Skin of body (tissue), 2 donors: ENCODE data around the gene RAB31. TPM values are rescaled to one million over a fixed set of nuclear protein-coding genes. Genes with fewer than 3 reads are reported as not detected.
A peak's percentile ranks its signal among the peaks of the same experiment; 100 is the strongest.
"Not testable (repeated sequence)": the region's sequence is repeated elsewhere in the genome, so short reads cannot be mapped to it uniquely, and the experiment has no call there.

Experiments
- DNase-seq: peaks from one replicate; lab custom pipeline; 2025; lab: John Stamatoyannopoulos, UW
- total RNA-seq: library from RNA; depleted of rRNA; stranded (reverse); fragments of >200 nt; gene quantifications from one replicate; pipeline ENCODE4 v1.2.3, GENCODE V29; 2014

The RAB31 gene
- total RNA-seq, 1 donor from 2014 or later, result 31.1 TPM

GRCh38 chr18:9884532-9885140 lies 176.5 kb downstream of the RAB31 start:
- DNase-seq, result no peak

GRCh38 chr18:9885170-9886004 lies 177.3 kb downstream of the RAB31 start, which contains the start of gene TXNDC2:
Gene TXNDC2 (plus strand): TSS chr18:9885973. CDS start chr18:9886681, 708 bp downstream.
- DNase-seq, result no peak

- no peak for DNase-seq
These were observed 177.9 kb downstream of the RAB31 start for GRCh38 chr18:9886005-9886348.

- no peak for DNase-seq
These were observed 179.9 kb downstream of the RAB31 start for GRCh38 chr18:9887992-9888391.

- DNase-seq, result peak; percentile 20
These were observed 182.1 kb downstream of the RAB31 start for GRCh38 chr18:9890196-9890595.

GRCh38 chr18:9890957-9891356 lies 182.9 kb downstream of the RAB31 start:
- DNase-seq, result no peak

GRCh38 chr18:9891515-9891914 lies 183.4 kb downstream of the RAB31 start:
- not testable (repeated sequence) for DNase-seq

GRCh38 chr18:9894454-9895068 lies 186.5 kb downstream of the RAB31 start:
- no peak for DNase-seq

- no peak for DNase-seq
These were observed 189.0 kb downstream of the RAB31 start for GRCh38 chr18:9897129-9897528.

GRCh38 chr18:9897787-9898291 lies 189.7 kb downstream of the RAB31 start:
- not testable (repeated sequence) for DNase-seq

- no peak for DNase-seq
These were observed 190.9 kb downstream of the RAB31 start for GRCh38 chr18:9898792-9899549.

GRCh38 chr18:9899550-9899930 lies 191.4 kb downstream of the RAB31 start:
- DNase-seq, result not testable (repeated sequence)

- no peak for DNase-seq
These were observed 192.6 kb downstream of the RAB31 start for GRCh38 chr18:9900699-9901098.

- DNase-seq, result no peak
These were observed 193.3 kb downstream of the RAB31 start for GRCh38 chr18:9901377-9901776.

- DNase-seq, result not testable (repeated sequence)
These were observed 194.2 kb downstream of the RAB31 start for GRCh38 chr18:9902264-9902663.

GRCh38 chr18:9902832-9903231 lies 194.7 kb downstream of the RAB31 start:
- no peak for DNase-seq

- DNase-seq, result no peak
These were observed 197.4 kb downstream of the RAB31 start for GRCh38 chr18:9905401-9905922.

- no peak for DNase-seq
These were observed 198.4 kb downstream of the RAB31 start for GRCh38 chr18:9906481-9906880.

- DNase-seq, result no peak
These were observed 199.8 kb downstream of the RAB31 start for GRCh38 chr18:9907867-9908266.

- no peak for DNase-seq
These were observed 202.0 kb downstream of the RAB31 start for GRCh38 chr18:9910071-9910470.

GRCh38 chr18:9910661-9911060 lies 202.6 kb downstream of the RAB31 start:
- no peak for DNase-seq
